Measurements from ENCODE around the gene MORN4.

MORN4 gene

GRCh38 chr10:97628228-97628627 lies 5.1 kb downstream of the MORN4 start:
- DNase-seq = no peak
- Histone ChIP-seq H3K27ac (no peak overlapping the region), H3K4me3 (ENCODE audit: low read depth, low read length) (no peak overlapping the region), H3K36me3 (replicated peaks) (no peaks in the 10 kb centered on the region), H3K27me3 (replicated peaks) (no peaks in the 10 kb centered on the region)
- TF ChIP-seq CTCF (IDR thresholded peaks at IDR 0.05; ENCODE audit: low read depth, low read length, missing control alignments) = no peak
- in situ Hi-C loops (cut with HindIII; ENCODE audit: low pct_ligation_motif_present, low sequenced_read_pairs) = no loop called here

- no peak overlapping the region for H3K4me3 ChIP-seq (ENCODE audit: low read depth, low read length)
- no peak for TF ChIP-seq CTCF (IDR thresholded peaks at IDR 0.05; ENCODE audit: low read depth, low read length, missing control alignments)
- DNase-seq = no peak
- in situ Hi-C loops (cut with HindIII; ENCODE audit: low pct_ligation_motif_present, low sequenced_read_pairs) = no loop called here
- no peak overlapping the region for H3K27ac ChIP-seq
- H3K36me3 ChIP-seq (replicated peaks) = no peaks in the 10 kb centered on the region
- no peaks in the 10 kb centered on the region for H3K27me3 ChIP-seq (replicated peaks)
These were observed 5.6 kb downstream of the MORN4 start for GRCh38 chr10:97627731-97628130.

GRCh38 chr10:97623277-97623676 lies 10.0 kb downstream of the MORN4 start:
- no peaks in the 10 kb centered on the region for H3K27me3 ChIP-seq (replicated peaks)
- DNase-seq = no peak
- TF ChIP-seq CTCF (IDR thresholded peaks at IDR 0.05; ENCODE audit: low read depth, low read length, missing control alignments) = no peak
- no peaks in the 10 kb centered on the region for H3K36me3 ChIP-seq (replicated peaks)
- in situ Hi-C loops (cut with HindIII; ENCODE audit: low pct_ligation_motif_present, low sequenced_read_pairs) = no loop called here
- H3K4me3 ChIP-seq (ENCODE audit: low read depth, low read length) = no peak overlapping the region
- H3K27ac ChIP-seq = no peak overlapping the region

GRCh38 chr10:97618733-97619132 lies 14.6 kb downstream of the MORN4 start:
- Histone ChIP-seq H3K36me3 (replicated peaks) (no peaks in the 10 kb centered on the region), H3K27ac (no peak overlapping the region), H3K4me3 (ENCODE audit: low read depth, low read length) (no peak overlapping the region), H3K27me3 (replicated peaks) (no peaks in the 10 kb centered on the region)
- in situ Hi-C loops (cut with HindIII; ENCODE audit: low pct_ligation_motif_present, low sequenced_read_pairs) = no loop called here
- no peak for TF ChIP-seq CTCF (IDR thresholded peaks at IDR 0.05; ENCODE audit: low read depth, low read length, missing control alignments)
- DNase-seq = no peak

- Histone ChIP-seq H3K36me3 (replicated peaks) (no peaks in the 10 kb centered on the region), H3K4me3 (ENCODE audit: low read depth, low read length) (no peak overlapping the region), H3K27ac (no peak overlapping the region), H3K27me3 (replicated peaks) (no peaks in the 10 kb centered on the region)
- in situ Hi-C loops (cut with HindIII; ENCODE audit: low pct_ligation_motif_present, low sequenced_read_pairs) = no loop called here
- no peak for DNase-seq
- TF ChIP-seq CTCF (IDR thresholded peaks at IDR 0.05; ENCODE audit: low read depth, low read length, missing control alignments) = no peak
These were observed 15.0 kb downstream of the MORN4 start for GRCh38 chr10:97618285-97618684.

GRCh38 chr10:97612386-97612785 lies 20.9 kb downstream of the MORN4 start:
- in situ Hi-C loops (cut with HindIII; ENCODE audit: low pct_ligation_motif_present, low sequenced_read_pairs) = no loop called here
- Histone ChIP-seq H3K4me3 (ENCODE audit: low read depth, low read length) (no peak overlapping the region), H3K27ac (no peak overlapping the region), H3K36me3 (replicated peaks) (no peaks in the 10 kb centered on the region), H3K27me3 (replicated peaks) (no peaks in the 10 kb centered on the region)
- peak; percentile 53 for DNase-seq
- TF ChIP-seq CTCF (IDR thresholded peaks at IDR 0.05; ENCODE audit: low read depth, low read length, missing control alignments) = peak; percentile 48
